Uterus (tissue), 2 donors: Measurements from ENCODE around the gene PHF3.

ENCODE experiments used
- POLR2A ChIP-seq, 2 donors: fragments of 450-650 bp; IDR thresholded peaks; one replicate each; pipeline ENCODE4 v1.6.1; 2016; ENCODE audit warnings: antibody characterized with exemption in 2 of 2, mild to moderate bottlenecking in 1 of 2, moderate library complexity in 1 of 2
- TF ChIP-seq, protein P1 (sequence below), 4 experiments: fragments of 200-600 bp in 2 of 4; fragments of 450-650 bp in 2 of 4; sonication (generic) in 2 of 4; IDR thresholded peaks; one replicate each; pipeline ENCODE4 v1.5.1; 2016 to 2019; ENCODE audit warnings: antibody characterized with exemption in 4 of 4, mild to moderate bottlenecking in 2 of 4, moderate library complexity in 1 of 4

DNA sequence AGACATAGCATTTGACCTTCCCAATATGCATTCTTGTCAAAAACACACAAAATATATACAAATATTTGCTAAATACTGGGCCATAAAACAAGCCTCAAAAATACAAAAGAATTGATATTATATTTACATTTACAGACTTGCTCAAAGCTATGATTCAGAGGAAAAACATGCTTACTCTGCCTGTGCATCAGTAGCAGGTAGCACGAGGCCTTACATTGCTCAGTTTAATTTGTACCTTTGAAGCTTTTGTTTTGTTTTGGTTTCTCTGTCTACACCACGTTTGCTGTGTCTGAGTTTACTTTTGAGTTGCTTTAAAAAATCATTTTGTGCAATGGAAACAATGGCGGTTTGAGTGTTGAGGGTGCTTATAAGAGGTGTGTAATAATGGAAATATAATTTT lies 99.3 kb downstream of the PHF3 start:
- TF ChIP-seq, protein P1, sequence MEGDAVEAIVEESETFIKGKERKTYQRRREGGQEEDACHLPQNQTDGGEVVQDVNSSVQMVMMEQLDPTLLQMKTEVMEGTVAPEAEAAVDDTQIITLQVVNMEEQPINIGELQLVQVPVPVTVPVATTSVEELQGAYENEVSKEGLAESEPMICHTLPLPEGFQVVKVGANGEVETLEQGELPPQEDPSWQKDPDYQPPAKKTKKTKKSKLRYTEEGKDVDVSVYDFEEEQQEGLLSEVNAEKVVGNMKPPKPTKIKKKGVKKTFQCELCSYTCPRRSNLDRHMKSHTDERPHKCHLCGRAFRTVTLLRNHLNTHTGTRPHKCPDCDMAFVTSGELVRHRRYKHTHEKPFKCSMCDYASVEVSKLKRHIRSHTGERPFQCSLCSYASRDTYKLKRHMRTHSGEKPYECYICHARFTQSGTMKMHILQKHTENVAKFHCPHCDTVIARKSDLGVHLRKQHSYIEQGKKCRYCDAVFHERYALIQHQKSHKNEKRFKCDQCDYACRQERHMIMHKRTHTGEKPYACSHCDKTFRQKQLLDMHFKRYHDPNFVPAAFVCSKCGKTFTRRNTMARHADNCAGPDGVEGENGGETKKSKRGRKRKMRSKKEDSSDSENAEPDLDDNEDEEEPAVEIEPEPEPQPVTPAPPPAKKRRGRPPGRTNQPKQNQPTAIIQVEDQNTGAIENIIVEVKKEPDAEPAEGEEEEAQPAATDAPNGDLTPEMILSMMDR (IDR thresholded peaks at IDR 0.05) = no peak
- no peak for TF ChIP-seq POLR2A (IDR thresholded peaks at IDR 0.05)
